Keratinocyte (primary cell): ENCODE measurements around the gene AEBP1.

ENCODE experiments used
- CTCF ChIP-seq, 3 experiments: IDR thresholded peaks in 1 of 3; conservative IDR thresholded peaks in 1 of 3; optimal IDR thresholded peaks in 1 of 3; 2 replicates in 2 of 3; 3 replicates in 1 of 3; pipeline versions ENCODE3 to v1.5.1; 2011; ENCODE audit warnings: low read length in 3 of 3, mild to moderate bottlenecking in 3 of 3, moderate library complexity in 2 of 3, control low read depth in 1 of 3, inconsistent platforms in 1 of 3; ENCODE audit not compliant: insufficient read depth in 2 of 3; ENCODE audit errors: extremely low read depth in 1 of 3
- EZH2 ChIP-seq: IDR thresholded peaks from one replicate; pipeline ENCODE4 v1.6.1; 2012; ENCODE audit warnings: inconsistent platforms, mild to moderate bottlenecking, low read length, moderate library complexity

- TF ChIP-seq EZH2: no peak
- TF ChIP-seq CTCF (optimal IDR thresholded peaks at IDR 0.05 in 1 of 3, IDR thresholded peaks at IDR 0.05 in 1 of 3, conservative IDR thresholded peaks at IDR 0.05 in 1 of 3; ENCODE audit: extremely low read depth in 1 of 3, insufficient read depth in 2 of 3, low read length in 3 of 3): no peak
These were observed 28.7 kb upstream of the AEBP1 start for GRCh38 chr7:44075296-44076075.
